CD4-positive, alpha-beta T cell treated with Interleukin-1 beta for 1 hour (primary cell): Measurements from ENCODE around the gene OBSCN.

Experiments
- DNase-seq, 2 donors: peaks; one replicate each; pipeline ENCODE4 v3.0.0-alpha.2; 2020 to 2022

The OBSCN gene

GRCh38 chr1:228373004-228373680 lies 165.3 kb downstream of the OBSCN start:
- DNase-seq = no peak

- DNase-seq = no peak
Measured at GRCh38 chr1:228373681-228374571, 166.1 kb downstream of the OBSCN start.

GRCh38 chr1:228374711-228375577 lies 167.1 kb downstream of the OBSCN start:
- DNase-seq = no peak

- no peak for DNase-seq
Measured at GRCh38 chr1:228375578-228376261, 167.9 kb downstream of the OBSCN start.

GRCh38 chr1:228376262-228376628 lies 168.4 kb downstream of the OBSCN start:
- DNase-seq = no peak

- no peak for DNase-seq
Measured at GRCh38 chr1:228376651-228377631, 169.1 kb downstream of the OBSCN start.

- no peak for DNase-seq
Measured at GRCh38 chr1:228377664-228378089, 169.8 kb downstream of the OBSCN start.

GRCh38 chr1:228378090-228378872 lies 170.4 kb downstream of the OBSCN start:
- peak; percentile 48 to 63 for DNase-seq

GRCh38 chr1:228378873-228379460 lies 171.1 kb downstream of the OBSCN start:
- no peak for DNase-seq

GRCh38 chr1:228379666-228380065 lies 171.8 kb downstream of the OBSCN start:
- no peak for DNase-seq

- DNase-seq = no peak
Measured at GRCh38 chr1:228381356-228381755, 173.5 kb downstream of the OBSCN start.

GRCh38 chr1:228383773-228384172 lies 175.9 kb downstream of the OBSCN start:
- no peak for DNase-seq

GRCh38 chr1:228385232-228385631 lies 177.4 kb downstream of the OBSCN start:
- DNase-seq = no peak

- no peak for DNase-seq
Measured at GRCh38 chr1:228387321-228387720, 179.5 kb downstream of the OBSCN start.

- DNase-seq = no peak
Measured at GRCh38 chr1:228390649-228391048, 182.8 kb downstream of the OBSCN start.

- no peak for DNase-seq
Measured at GRCh38 chr1:228391411-228392020, 183.7 kb downstream of the OBSCN start.

- no peak for DNase-seq
Measured at GRCh38 chr1:228392111-228392936, 184.5 kb downstream of the OBSCN start.

- DNase-seq = no peak
Measured at GRCh38 chr1:228393268-228393701, 185.4 kb downstream of the OBSCN start.
